Fibroblast of lung (primary cell): Measurements from ENCODE around the gene CTRB1. TPM values are rescaled to one million over a fixed set of nuclear protein-coding genes. Genes with fewer than 3 reads are reported as not detected.

ENCODE experiments used
- DNase-seq, 2 donors: peaks; one replicate each; pipeline versions ENCODE4 v3.0.0 to v3.0.0-alpha.2; 2010; ENCODE audit warnings: low read depth in 2 of 2
- H2AFZ ChIP-seq: 2 replicates; pipeline ENCODE4 v1.5.1; 2012; ENCODE audit warnings: low read length, control low read depth, inconsistent platforms
- H3K27ac ChIP-seq: 2 replicates; pipeline ENCODE4 v1.5.1; 2011; ENCODE audit warnings: low read length, control low read depth; ENCODE audit not compliant: insufficient read depth
- H3K27me3 ChIP-seq: 2 replicates; pipeline ENCODE4 v1.5.1; 2011; ENCODE audit warnings: mild to moderate bottlenecking, low read length; ENCODE audit not compliant: control insufficient read depth, insufficient read depth
- H3K36me3 ChIP-seq: 2 replicates; pipeline ENCODE4 v1.5.1; 2011; ENCODE audit warnings: low read length; ENCODE audit not compliant: control insufficient read depth, insufficient read depth
- H3K4me1 ChIP-seq: 2 replicates; pipeline ENCODE4 v1.5.1; 2011; ENCODE audit warnings: low read length; ENCODE audit not compliant: control insufficient read depth, insufficient read depth; ENCODE audit errors: extremely low read depth
- H3K4me2 ChIP-seq: 2 replicates; pipeline ENCODE4 v1.5.1; 2011; ENCODE audit warnings: low read length, control low read depth; ENCODE audit not compliant: insufficient read depth; ENCODE audit errors: extremely low read depth
- H3K4me3 ChIP-seq, 4 experiments: fragments of 200-600 bp in 1 of 4; sonication (generic) in 1 of 4; replicated peaks in 1 of 4; 2 replicates each; pipeline ENCODE4 v1.5.1; 2011 to 2016; ENCODE audit warnings: low read length in 4 of 4, low read depth in 3 of 4, mild to moderate bottlenecking in 3 of 4, control low read depth in 2 of 4, inconsistent platforms in 1 of 4, mixed read lengths in 1 of 4; ENCODE audit not compliant: insufficient read depth in 1 of 4; ENCODE audit errors: control extremely low read depth in 1 of 4
- H3K79me2 ChIP-seq: 2 replicates; pipeline ENCODE4 v1.5.1; 2012; ENCODE audit warnings: mild to moderate bottlenecking, low read length, inconsistent platforms; ENCODE audit not compliant: control insufficient read depth, insufficient read depth
- H3K9ac ChIP-seq: 2 replicates; pipeline ENCODE4 v1.5.1; 2011; ENCODE audit warnings: mild to moderate bottlenecking, low read length, control low read depth; ENCODE audit not compliant: insufficient read depth
- H3K9me3 ChIP-seq: 2 replicates; pipeline ENCODE4 v1.5.1; 2012; ENCODE audit warnings: low read depth, low read length; ENCODE audit not compliant: control insufficient read depth, insufficient read depth
- H4K20me1 ChIP-seq: 2 replicates; pipeline ENCODE4 v1.5.1; 2011; ENCODE audit warnings: low read length; ENCODE audit not compliant: control insufficient read depth, insufficient read depth; ENCODE audit errors: extremely low read depth
- CTCF ChIP-seq, 2 donors: IDR thresholded peaks in 1 of 2; conservative IDR thresholded peaks in 1 of 2; 1 replicate in 1 of 2; 2 replicates in 1 of 2; pipeline ENCODE4 v1.5.1; 2011 to 2012; ENCODE audit warnings: low read length in 2 of 2, control low read depth in 1 of 2, inconsistent platforms in 1 of 2, low read depth in 1 of 2, mild to moderate bottlenecking in 1 of 2
- EZH2 ChIP-seq: IDR thresholded peaks from 2 replicates; pipeline ENCODE4 v1.5.1; 2012; ENCODE audit warnings: low read length, control low read depth, mild to moderate bottlenecking; ENCODE audit errors: missing control alignments
- polyA plus RNA-seq, 2 donors: library from polyadenylated mRNA; depleted of rRNA in 1 of 2; stranded (reverse) in 1 of 2; unstranded in 1 of 2; fragments of >200 nt; gene quantifications; 2 replicates each; pipeline ENCODE4 v1.2.1, GENCODE V29; 2011 to 2012; ENCODE audit warnings: missing spikeins in 1 of 2
- total RNA-seq: library from RNA; depleted of rRNA; stranded (reverse); fragments of >200 nt; gene quantifications from 2 replicates; pipeline ENCODE4 v1.2.1, GENCODE V29; 2014

Gene CTRB1
- total and polyA plus RNA-seq, 2 donors (not counting 1 experiment from before 2014, with no cell fraction given) = not detected

GRCh38 chr16:75231570-75231969, 12.8 kb downstream of the CTRB1 start:
- TF ChIP-seq CTCF (conservative IDR thresholded peaks at IDR 0.05 in 1 of 2, IDR thresholded peaks at IDR 0.05 in 1 of 2; ENCODE audit: low read depth in 1 of 2, low read length in 2 of 2) (no peak), EZH2 (no peak)
- no peak overlapping the region for H2AFZ ChIP-seq
- no peak overlapping the region for H3K4me2 ChIP-seq
- H3K79me2 ChIP-seq = peaks cover 41% of the 10 kb centered on the region
- H3K27me3 ChIP-seq = no peaks in the 10 kb centered on the region
- H4K20me1 ChIP-seq = no peaks in the 10 kb centered on the region
- peaks cover 57% of the 10 kb centered on the region for H3K36me3 ChIP-seq
- no peak overlapping the region for H3K4me3 ChIP-seq
- peaks cover 9% of the 10 kb centered on the region for H3K4me1 ChIP-seq
- no peaks in the 10 kb centered on the region for H3K9me3 ChIP-seq
- H3K27ac ChIP-seq = no peak overlapping the region
- no peak for DNase-seq
- no peak overlapping the region for H3K9ac ChIP-seq

GRCh38 chr16:75233611-75233938, 14.8 kb downstream of the CTRB1 start:
- Histone ChIP-seq H3K4me3 (no peak overlapping the region), H3K4me2 (no peak overlapping the region), H2AFZ (no peak overlapping the region), H3K9ac (no peak overlapping the region), H3K79me2 (peaks cover 60% of the 10 kb centered on the region), H3K27me3 (no peaks in the 10 kb centered on the region), H3K27ac (peak overlapping the region; percentile 48), H3K36me3 (peaks cover 58% of the 10 kb centered on the region), H3K4me1 (peaks cover 23% of the 10 kb centered on the region), H4K20me1 (no peaks in the 10 kb centered on the region), H3K9me3 (no peaks in the 10 kb centered on the region)
- DNase-seq = no peak
- no peak for TF ChIP-seq EZH2
- no peak for TF ChIP-seq CTCF (conservative IDR thresholded peaks at IDR 0.05 in 1 of 2, IDR thresholded peaks at IDR 0.05 in 1 of 2; ENCODE audit: low read depth in 1 of 2, low read length in 2 of 2)

GRCh38 chr16:75234856-75235696, 16.3 kb downstream of the CTRB1 start:
- Histone ChIP-seq H3K4me1 (peaks cover 37% of the 10 kb centered on the region), H3K27me3 (no peaks in the 10 kb centered on the region), H3K27ac (no peak overlapping the region), H3K9ac (no peak overlapping the region), H2AFZ (no peak overlapping the region), H3K79me2 (peaks cover 73% of the 10 kb centered on the region), H3K4me2 (no peak overlapping the region), H3K4me3 (no peak overlapping the region), H3K9me3 (no peaks in the 10 kb centered on the region), H3K36me3 (peaks cover 57% of the 10 kb centered on the region), H4K20me1 (no peaks in the 10 kb centered on the region)
- TF ChIP-seq CTCF (conservative IDR thresholded peaks at IDR 0.05 in 1 of 2, IDR thresholded peaks at IDR 0.05 in 1 of 2; ENCODE audit: low read depth in 1 of 2, low read length in 2 of 2) = no peak
- no peak for TF ChIP-seq EZH2
- no peak for DNase-seq
